ENCODE data around the gene SEMA3C. TPM values are rescaled to one million over a fixed set of nuclear protein-coding genes. Genes with fewer than 3 reads are reported as not detected.

Gene SEMA3C
- polyA plus RNA-seq, 1 donor from 2014 or later = 386 TPM

DNA sequence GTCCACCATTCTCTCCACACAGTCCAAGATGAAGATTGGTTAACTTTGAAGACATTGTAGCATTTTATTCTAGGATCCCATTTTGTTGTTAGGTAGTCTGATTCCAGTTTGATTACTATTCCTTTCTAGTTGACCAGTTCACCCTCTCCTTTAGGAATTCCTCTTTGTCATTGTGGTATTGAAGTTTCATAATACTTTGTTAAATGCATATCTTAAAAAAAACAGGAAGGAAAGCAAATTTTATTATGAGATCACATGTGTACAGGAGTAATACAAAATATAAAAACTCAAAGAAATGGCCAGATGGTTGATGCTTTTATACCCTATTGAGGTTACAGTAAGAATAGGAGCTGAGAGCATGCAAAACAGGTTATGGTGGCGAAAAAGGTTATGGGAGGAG, 15.5 kb upstream of the SEMA3C start:
- H3K4me3 ChIP-seq (ENCODE audit: low read length) = no peak overlapping the region
- H3K9me3 ChIP-seq (ENCODE audit: low read length) = no peaks in the 10 kb centered on the region
- H3K9ac ChIP-seq (ENCODE audit: low read length) = no peak overlapping the region
- H2AFZ ChIP-seq (ENCODE audit: low read depth, low read length) = no peak overlapping the region
- H4K20me1 ChIP-seq (ENCODE audit: insufficient read depth) = no peaks in the 10 kb centered on the region
- H3K36me3 ChIP-seq (ENCODE audit: insufficient read depth, low read length) = no peaks in the 10 kb centered on the region
- no peaks in the 10 kb centered on the region for H3K79me2 ChIP-seq (replicated peaks; ENCODE audit: insufficient read depth, low read length)
- no peaks in the 10 kb centered on the region for H3K9me2 ChIP-seq (ENCODE audit: insufficient read depth, low read length)
- no peaks in the 10 kb centered on the region for H3F3A ChIP-seq (ENCODE audit: insufficient read depth, low read length, poor library complexity, severe bottlenecking)
- TF ChIP-seq RAD21 (conservative IDR thresholded peaks at IDR 0.05) (no peak), SMC3 (conservative IDR thresholded peaks at IDR 0.05; ENCODE audit: poor library complexity) (no peak), POLR2AphosphoS5 (IDR thresholded peaks at IDR 0.05) (no peak), TAF1 (IDR thresholded peaks at IDR 0.05; ENCODE audit: low read depth) (no peak), EZH2 (IDR thresholded peaks at IDR 0.05; ENCODE audit: borderline replicate concordance, insufficient read depth, low read length, poor library complexity, severe bottlenecking) (no peak), MXI1 (conservative IDR thresholded peaks at IDR 0.05; ENCODE audit: poor library complexity, severe bottlenecking) (no peak), EP300 (conservative IDR thresholded peaks at IDR 0.05; ENCODE audit: poor library complexity, severe bottlenecking) (no peak)
- TF ChIP-seq, protein P1, sequence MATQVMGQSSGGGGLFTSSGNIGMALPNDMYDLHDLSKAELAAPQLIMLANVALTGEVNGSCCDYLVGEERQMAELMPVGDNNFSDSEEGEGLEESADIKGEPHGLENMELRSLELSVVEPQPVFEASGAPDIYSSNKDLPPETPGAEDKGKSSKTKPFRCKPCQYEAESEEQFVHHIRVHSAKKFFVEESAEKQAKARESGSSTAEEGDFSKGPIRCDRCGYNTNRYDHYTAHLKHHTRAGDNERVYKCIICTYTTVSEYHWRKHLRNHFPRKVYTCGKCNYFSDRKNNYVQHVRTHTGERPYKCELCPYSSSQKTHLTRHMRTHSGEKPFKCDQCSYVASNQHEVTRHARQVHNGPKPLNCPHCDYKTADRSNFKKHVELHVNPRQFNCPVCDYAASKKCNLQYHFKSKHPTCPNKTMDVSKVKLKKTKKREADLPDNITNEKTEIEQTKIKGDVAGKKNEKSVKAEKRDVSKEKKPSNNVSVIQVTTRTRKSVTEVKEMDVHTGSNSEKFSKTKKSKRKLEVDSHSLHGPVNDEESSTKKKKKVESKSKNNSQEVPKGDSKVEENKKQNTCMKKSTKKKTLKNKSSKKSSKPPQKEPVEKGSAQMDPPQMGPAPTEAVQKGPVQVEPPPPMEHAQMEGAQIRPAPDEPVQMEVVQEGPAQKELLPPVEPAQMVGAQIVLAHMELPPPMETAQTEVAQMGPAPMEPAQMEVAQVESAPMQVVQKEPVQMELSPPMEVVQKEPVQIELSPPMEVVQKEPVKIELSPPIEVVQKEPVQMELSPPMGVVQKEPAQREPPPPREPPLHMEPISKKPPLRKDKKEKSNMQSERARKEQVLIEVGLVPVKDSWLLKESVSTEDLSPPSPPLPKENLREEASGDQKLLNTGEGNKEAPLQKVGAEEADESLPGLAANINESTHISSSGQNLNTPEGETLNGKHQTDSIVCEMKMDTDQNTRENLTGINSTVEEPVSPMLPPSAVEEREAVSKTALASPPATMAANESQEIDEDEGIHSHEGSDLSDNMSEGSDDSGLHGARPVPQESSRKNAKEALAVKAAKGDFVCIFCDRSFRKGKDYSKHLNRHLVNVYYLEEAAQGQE (IDR thresholded peaks at IDR 0.05; ENCODE audit: borderline replicate concordance) = no peak
- TF ChIP-seq, protein P2, sequence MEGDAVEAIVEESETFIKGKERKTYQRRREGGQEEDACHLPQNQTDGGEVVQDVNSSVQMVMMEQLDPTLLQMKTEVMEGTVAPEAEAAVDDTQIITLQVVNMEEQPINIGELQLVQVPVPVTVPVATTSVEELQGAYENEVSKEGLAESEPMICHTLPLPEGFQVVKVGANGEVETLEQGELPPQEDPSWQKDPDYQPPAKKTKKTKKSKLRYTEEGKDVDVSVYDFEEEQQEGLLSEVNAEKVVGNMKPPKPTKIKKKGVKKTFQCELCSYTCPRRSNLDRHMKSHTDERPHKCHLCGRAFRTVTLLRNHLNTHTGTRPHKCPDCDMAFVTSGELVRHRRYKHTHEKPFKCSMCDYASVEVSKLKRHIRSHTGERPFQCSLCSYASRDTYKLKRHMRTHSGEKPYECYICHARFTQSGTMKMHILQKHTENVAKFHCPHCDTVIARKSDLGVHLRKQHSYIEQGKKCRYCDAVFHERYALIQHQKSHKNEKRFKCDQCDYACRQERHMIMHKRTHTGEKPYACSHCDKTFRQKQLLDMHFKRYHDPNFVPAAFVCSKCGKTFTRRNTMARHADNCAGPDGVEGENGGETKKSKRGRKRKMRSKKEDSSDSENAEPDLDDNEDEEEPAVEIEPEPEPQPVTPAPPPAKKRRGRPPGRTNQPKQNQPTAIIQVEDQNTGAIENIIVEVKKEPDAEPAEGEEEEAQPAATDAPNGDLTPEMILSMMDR (IDR thresholded peaks at IDR 0.05; ENCODE audit: poor library complexity, severe bottlenecking) = no peak
- no peaks in the 10 kb centered on the region for H3K27me3 ChIP-seq (ENCODE audit: insufficient read depth, low read depth, low read length)
- no peak overlapping the region for H3K4me2 ChIP-seq (ENCODE audit: low read length)
- no peak overlapping the region for H3K27ac ChIP-seq (ENCODE audit: low read length)

DNA sequence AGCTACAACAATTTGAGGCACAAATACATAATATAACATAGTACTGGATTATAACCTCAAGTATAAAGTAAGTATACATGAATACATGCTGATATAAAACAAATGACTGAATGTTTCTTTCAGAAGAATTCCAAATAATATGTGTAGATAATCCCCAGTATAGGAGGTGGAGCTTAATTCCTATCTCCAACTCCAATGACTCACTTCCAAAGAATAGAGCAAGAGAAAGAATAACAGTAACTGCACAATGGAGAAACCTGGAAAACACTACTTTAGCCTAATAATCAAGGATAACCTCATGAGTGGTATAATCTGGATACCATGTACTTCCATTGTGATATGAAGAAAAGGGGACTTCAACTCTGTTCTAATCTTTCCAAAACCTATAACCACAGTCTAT, 13.7 kb upstream of the SEMA3C start:
- Histone ChIP-seq H3K27me3 (ENCODE audit: insufficient read depth, low read depth, low read length) (no peaks in the 10 kb centered on the region), H4K20me1 (ENCODE audit: insufficient read depth) (no peaks in the 10 kb centered on the region), H3K4me2 (ENCODE audit: low read length) (no peak overlapping the region), H3F3A (ENCODE audit: insufficient read depth, low read length, poor library complexity, severe bottlenecking) (no peaks in the 10 kb centered on the region), H3K27ac (ENCODE audit: low read length) (no peak overlapping the region), H3K36me3 (ENCODE audit: insufficient read depth, low read length) (no peaks in the 10 kb centered on the region), H3K79me2 (replicated peaks; ENCODE audit: insufficient read depth, low read length) (no peaks in the 10 kb centered on the region), H3K9me2 (ENCODE audit: insufficient read depth, low read length) (no peaks in the 10 kb centered on the region), H3K4me3 (ENCODE audit: low read length) (no peak overlapping the region), H3K9ac (ENCODE audit: low read length) (no peak overlapping the region), H3K9me3 (ENCODE audit: low read length) (no peaks in the 10 kb centered on the region), H2AFZ (ENCODE audit: low read depth, low read length) (no peak overlapping the region)
- TF ChIP-seq RAD21 (conservative IDR thresholded peaks at IDR 0.05) = no peak
- TF ChIP-seq POLR2AphosphoS5 (IDR thresholded peaks at IDR 0.05) = no peak
- no peak for TF ChIP-seq MXI1 (conservative IDR thresholded peaks at IDR 0.05; ENCODE audit: poor library complexity, severe bottlenecking)
- TF ChIP-seq EZH2 (IDR thresholded peaks at IDR 0.05; ENCODE audit: borderline replicate concordance, insufficient read depth, low read length, poor library complexity, severe bottlenecking) = no peak
- no peak for TF ChIP-seq SMC3 (conservative IDR thresholded peaks at IDR 0.05; ENCODE audit: poor library complexity)
- no peak for TF ChIP-seq EP300 (conservative IDR thresholded peaks at IDR 0.05; ENCODE audit: poor library complexity, severe bottlenecking)
- TF ChIP-seq, protein P2 (IDR thresholded peaks at IDR 0.05; ENCODE audit: poor library complexity, severe bottlenecking) = no peak
- no peak for TF ChIP-seq TAF1 (IDR thresholded peaks at IDR 0.05; ENCODE audit: low read depth)
- TF ChIP-seq, protein P1 (IDR thresholded peaks at IDR 0.05; ENCODE audit: borderline replicate concordance) = no peak

Measured in neural cell (in vitro differentiated cells).